Measurements from ENCODE around the gene HLA-DRB1. TPM values are rescaled to one million over a fixed set of nuclear protein-coding genes. Genes with fewer than 3 reads are reported as not detected.

The HLA-DRB1 gene
- total and polyA plus RNA-seq, 7 donors, result 23.5 to 414 (median 31.4) TPM

- Histone ChIP-seq H3K36me3 (no peaks in the 10 kb centered on the region), H3K9me3 (no peaks in the 10 kb centered on the region), H3K4me1 (no peaks in the 10 kb centered on the region), H3K4me3 (no peak overlapping the region), H3K27ac (peak overlapping the region in 1 of 4 donors; percentile 20), H3K27me3 (no peaks in the 10 kb centered on the region)
- no peak for TF ChIP-seq POLR2A (IDR thresholded peaks at IDR 0.05)
- no peak for TF ChIP-seq EP300 (IDR thresholded peaks at IDR 0.05)
- TF ChIP-seq, protein P1, sequence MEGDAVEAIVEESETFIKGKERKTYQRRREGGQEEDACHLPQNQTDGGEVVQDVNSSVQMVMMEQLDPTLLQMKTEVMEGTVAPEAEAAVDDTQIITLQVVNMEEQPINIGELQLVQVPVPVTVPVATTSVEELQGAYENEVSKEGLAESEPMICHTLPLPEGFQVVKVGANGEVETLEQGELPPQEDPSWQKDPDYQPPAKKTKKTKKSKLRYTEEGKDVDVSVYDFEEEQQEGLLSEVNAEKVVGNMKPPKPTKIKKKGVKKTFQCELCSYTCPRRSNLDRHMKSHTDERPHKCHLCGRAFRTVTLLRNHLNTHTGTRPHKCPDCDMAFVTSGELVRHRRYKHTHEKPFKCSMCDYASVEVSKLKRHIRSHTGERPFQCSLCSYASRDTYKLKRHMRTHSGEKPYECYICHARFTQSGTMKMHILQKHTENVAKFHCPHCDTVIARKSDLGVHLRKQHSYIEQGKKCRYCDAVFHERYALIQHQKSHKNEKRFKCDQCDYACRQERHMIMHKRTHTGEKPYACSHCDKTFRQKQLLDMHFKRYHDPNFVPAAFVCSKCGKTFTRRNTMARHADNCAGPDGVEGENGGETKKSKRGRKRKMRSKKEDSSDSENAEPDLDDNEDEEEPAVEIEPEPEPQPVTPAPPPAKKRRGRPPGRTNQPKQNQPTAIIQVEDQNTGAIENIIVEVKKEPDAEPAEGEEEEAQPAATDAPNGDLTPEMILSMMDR (IDR thresholded peaks at IDR 0.05), result no peak
- TF ChIP-seq POLR2AphosphoS5 (IDR thresholded peaks at IDR 0.05), result peak in 1 of 4 donors; percentile 19
- WGBS, 2 donors, result 19 to 22% methylated on average over 3 of the region's 3 CpGs
- intact Hi-C loops (cut with DNase I), result no loop called here
- no peak for DNase-seq
These were observed 38.2 kb upstream of the HLA-DRB1 start for GRCh38 chr6:32627831-32628230.

GRCh38 chr6:32627249-32627648 is 37.6 kb upstream of the HLA-DRB1 start:
- intact Hi-C loops (cut with DNase I), result no loop called here
- Histone ChIP-seq H3K9me3 (no peaks in the 10 kb centered on the region), H3K27ac (peak overlapping the region in 1 of 4 donors; percentile 20), H3K36me3 (no peaks in the 10 kb centered on the region), H3K4me3 (no peak overlapping the region), H3K27me3 (no peaks in the 10 kb centered on the region), H3K4me1 (no peaks in the 10 kb centered on the region)
- 0 to 2% methylated on average over 1 of the region's 3 CpGs for WGBS, 2 donors
- no peak for DNase-seq
- TF ChIP-seq EP300 (IDR thresholded peaks at IDR 0.05), result no peak

- no peaks in the 10 kb centered on the region for H3K9me3 ChIP-seq
- no peak overlapping the region for H3K27ac ChIP-seq
- no peak overlapping the region for H3K4me3 ChIP-seq
- no peak for DNase-seq
- no peaks in the 10 kb centered on the region for H3K27me3 ChIP-seq
- no peaks in the 10 kb centered on the region for H3K4me1 ChIP-seq
- TF ChIP-seq POLR2AphosphoS5 (IDR thresholded peaks at IDR 0.05) (no peak), POLR2A (IDR thresholded peaks at IDR 0.05) (no peak), EP300 (IDR thresholded peaks at IDR 0.05) (no peak)
- TF ChIP-seq, protein P1 (IDR thresholded peaks at IDR 0.05), result no peak
- intact Hi-C loops (cut with DNase I), result no loop called here
- H3K36me3 ChIP-seq, result no peaks in the 10 kb centered on the region
- WGBS, 2 donors, result 19 to 20% methylated on average over 5 of the region's 5 CpGs
These were observed 35.5 kb upstream of the HLA-DRB1 start for GRCh38 chr6:32625137-32625536.

GRCh38 chr6:32624565-32624964 is 34.9 kb upstream of the HLA-DRB1 start:
- intact Hi-C loops (cut with DNase I), result no loop called here
- H3K4me1 ChIP-seq, result no peaks in the 10 kb centered on the region
- H3K9me3 ChIP-seq, result no peaks in the 10 kb centered on the region
- no peaks in the 10 kb centered on the region for H3K27me3 ChIP-seq
- no peak overlapping the region for H3K27ac ChIP-seq
- TF ChIP-seq EP300 (IDR thresholded peaks at IDR 0.05), result no peak
- no peak for TF ChIP-seq POLR2AphosphoS5 (IDR thresholded peaks at IDR 0.05)
- TF ChIP-seq POLR2A (IDR thresholded peaks at IDR 0.05), result no peak
- TF ChIP-seq, protein P1 (IDR thresholded peaks at IDR 0.05), result no peak
- H3K4me3 ChIP-seq, result no peak overlapping the region
- 0% methylated on average over 1 of the region's 3 CpGs for WGBS, 2 donors
- no peak for DNase-seq
- no peaks in the 10 kb centered on the region for H3K36me3 ChIP-seq

DNA sequence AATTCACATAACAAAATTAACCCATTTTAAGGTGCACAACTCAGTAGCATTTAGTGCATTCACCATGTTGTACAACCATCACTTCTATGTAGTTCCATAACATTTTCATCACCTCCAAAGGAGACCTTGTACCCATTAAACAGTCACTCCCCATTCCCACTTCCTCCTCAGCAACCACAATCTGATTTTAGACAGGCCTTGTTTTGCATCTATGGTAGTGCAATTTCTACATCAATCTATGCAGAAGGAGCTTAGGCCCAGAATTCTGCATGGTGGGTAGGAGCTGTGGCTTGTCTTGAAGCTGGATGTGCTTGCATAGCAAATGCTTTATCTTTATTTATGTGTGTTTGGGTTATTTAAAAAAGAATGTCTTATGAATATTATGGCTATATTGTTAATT is 34.0 kb upstream of the HLA-DRB1 start:
- H3K4me3 ChIP-seq, result no peak overlapping the region
- H3K27ac ChIP-seq, result no peak overlapping the region
- TF ChIP-seq, protein P1 (IDR thresholded peaks at IDR 0.05), result no peak
- TF ChIP-seq POLR2AphosphoS5 (IDR thresholded peaks at IDR 0.05) (no peak), EP300 (IDR thresholded peaks at IDR 0.05) (no peak), POLR2A (IDR thresholded peaks at IDR 0.05) (no peak)
- DNase-seq, result no peak
- H3K36me3 ChIP-seq, result no peaks in the 10 kb centered on the region
- no peaks in the 10 kb centered on the region for H3K9me3 ChIP-seq
- intact Hi-C loops (cut with DNase I), result no loop called here
- H3K27me3 ChIP-seq, result no peaks in the 10 kb centered on the region
- no peaks in the 10 kb centered on the region for H3K4me1 ChIP-seq
